H1 (cell line): Measurements from ENCODE around the gene THAP7. TPM values are rescaled to one million over a fixed set of nuclear protein-coding genes. Genes with fewer than 3 reads are reported as not detected.

Experiments
- CTCF ChIA-PET: fragments of 300-600 bp; sonication (Branson Sonifier 250); formaldehyde crosslinking; loops from one replicate; lab custom pipeline; 2021; ENCODE audit not compliant: partially characterized antibody; lab: Charles Lee
- POLR2A ChIA-PET: fragments of 300-600 bp; sonication (Branson Sonifier 250); formaldehyde crosslinking; loops from one replicate; lab custom pipeline; 2021; ENCODE audit warnings: inconsistent platforms; ENCODE audit not compliant: partially characterized antibody; lab: Charles Lee
- DNase-seq, 2 experiments: peaks; one replicate each; pipeline versions ENCODE4 v3.0.0 to v3.0.0-alpha.2; 2010 to 2022; ENCODE audit warnings: low spot score in 2 of 2, low read depth in 1 of 2, mixed read lengths in 1 of 2
- FAIRE-seq: peaks from 2 replicates; lab custom pipeline; 2011; peaks lifted over from hg19 to GRCh38; lab: Jason Lieb, UNC
- H2AFZ ChIP-seq: 2 replicates; pipeline ENCODE4 v1.8.1; 2012; ENCODE audit warnings: low read length, inconsistent platforms
- H2AK5ac ChIP-seq: 2 replicates; pipeline ENCODE4 v1.6.1; 2013; ENCODE audit warnings: low read depth, low read length
- H2BK120ac ChIP-seq: replicated peaks from 2 replicates; pipeline ENCODE3; 2013; ENCODE audit warnings: low read depth, low read length, inconsistent platforms
- H2BK12ac ChIP-seq: 2 replicates; pipeline ENCODE4 v1.6.1; 2013; ENCODE audit warnings: low read depth, low read length
- H2BK15ac ChIP-seq: 2 replicates; pipeline ENCODE4 v1.6.1; 2013; ENCODE audit warnings: low read length
- H2BK20ac ChIP-seq: 2 replicates; pipeline ENCODE4 v1.6.1; 2013; ENCODE audit warnings: low read length
- H2BK5ac ChIP-seq: 2 replicates; pipeline ENCODE4 v1.6.1; 2013; ENCODE audit warnings: low read depth, low read length
- H3K14ac ChIP-seq: 2 replicates; pipeline ENCODE4 v1.6.1; 2013; ENCODE audit warnings: inconsistent platforms; ENCODE audit not compliant: insufficient read length
- H3K18ac ChIP-seq: 2 replicates; pipeline ENCODE4 v1.6.1; 2013; ENCODE audit warnings: low read length; ENCODE audit errors: extremely low read depth
- H3K23ac ChIP-seq: 2 replicates; pipeline ENCODE4 v1.6.1; 2013; ENCODE audit warnings: inconsistent platforms; ENCODE audit not compliant: insufficient read length
- H3K23me2 ChIP-seq: 2 replicates; pipeline ENCODE4 v1.6.1; 2013; ENCODE audit warnings: low read depth, low read length
- H3K27ac ChIP-seq: 2 replicates; pipeline ENCODE4 v1.6.1; 2011; ENCODE audit warnings: low read depth, low read length, inconsistent platforms
- H3K27me3 ChIP-seq, 4 experiments: replicated peaks in 1 of 4; 1 replicate in 1 of 4; 2 replicates in 3 of 4; pipeline versions ENCODE4 v1.6.1 to v1.8.1; 2011 to 2013; ENCODE audit warnings: low read length in 3 of 4, mild to moderate bottlenecking in 3 of 4, inconsistent platforms in 2 of 4, mixed read lengths in 2 of 4, moderate library complexity in 1 of 4; ENCODE audit not compliant: control insufficient read depth in 3 of 4, insufficient read depth in 3 of 4; ENCODE audit errors: extremely low read depth in 1 of 4
- H3K36me3 ChIP-seq, 4 experiments: 2 replicates each; pipeline versions ENCODE4 v1.6.1 to v1.8.1; 2011 to 2013; ENCODE audit warnings: mild to moderate bottlenecking in 4 of 4, low read length in 3 of 4, moderate library complexity in 2 of 4, control low read depth in 1 of 4, inconsistent platforms in 1 of 4; ENCODE audit not compliant: insufficient read depth in 4 of 4, control insufficient read depth in 2 of 4
- H3K4ac ChIP-seq: replicated peaks from 2 replicates; pipeline ENCODE3; 2013; ENCODE audit warnings: low read length, low read depth, mixed read lengths, inconsistent platforms; ENCODE audit not compliant: insufficient read length
- H3K4me1 ChIP-seq, 4 experiments: replicated peaks in 1 of 4; 1 replicate in 1 of 4; 2 replicates in 3 of 4; pipeline versions ENCODE4 v1.6.1 to v1.8.1; 2011 to 2013; ENCODE audit warnings: low read length in 3 of 4, inconsistent platforms in 2 of 4, mixed read lengths in 1 of 4; ENCODE audit not compliant: insufficient read depth in 4 of 4, control insufficient read depth in 3 of 4
- H3K4me2 ChIP-seq, 2 experiments: 2 replicates each; pipeline versions ENCODE4 v1.6.1 to v1.8.1; 2011 to 2013; ENCODE audit warnings: low read depth in 2 of 2, low read length in 2 of 2, control low read depth in 1 of 2, inconsistent platforms in 1 of 2, mild to moderate bottlenecking in 1 of 2; ENCODE audit not compliant: insufficient read depth in 1 of 2
- H3K4me3 ChIP-seq, 4 experiments: fragments of 200-600, 300-600 bp in 1 of 4; sonication (generic), shearing (Covaris generic), sonication (Bioruptor Twin) in 1 of 4; 2 replicates each; pipeline versions ENCODE4 v1.5.1 to v1.8.1; 2011 to 2016; ENCODE audit warnings: low read length in 4 of 4, low read depth in 3 of 4, control low read depth in 2 of 4, inconsistent platforms in 2 of 4, mild to moderate bottlenecking in 2 of 4, mixed read lengths in 1 of 4, moderate library complexity in 1 of 4; ENCODE audit not compliant: insufficient read depth in 2 of 4; ENCODE audit errors: extremely low read depth in 1 of 4
- H3K56ac ChIP-seq: replicated peaks from 2 replicates; pipeline ENCODE3; 2013; ENCODE audit warnings: low read depth, mild to moderate bottlenecking, mixed read lengths, low read length, inconsistent platforms; ENCODE audit not compliant: insufficient read length
- H3K79me1 ChIP-seq: 2 replicates; pipeline ENCODE4 v1.6.1; 2013; ENCODE audit warnings: low read depth, low read length, control low read depth
- H3K79me2 ChIP-seq, 2 experiments: 2 replicates each; pipeline versions ENCODE4 v1.6.1 to v1.8.1; 2012 to 2013; ENCODE audit warnings: low read length in 2 of 2, mild to moderate bottlenecking in 2 of 2, inconsistent platforms in 1 of 2; ENCODE audit not compliant: insufficient read depth in 2 of 2, control insufficient read depth in 1 of 2
- H3K9ac ChIP-seq, 4 experiments: replicated peaks in 1 of 4; 1 replicate in 1 of 4; 2 replicates in 3 of 4; pipeline versions ENCODE4 v1.6.1 to v1.8.1; 2011 to 2013; ENCODE audit warnings: low read depth in 3 of 4, low read length in 3 of 4, control low read depth in 2 of 4, mild to moderate bottlenecking in 2 of 4, moderate library complexity in 2 of 4, inconsistent platforms in 1 of 4; ENCODE audit errors: extremely low read depth in 1 of 4
- H3K9me3 ChIP-seq, 2 experiments: 2 replicates each; pipeline versions ENCODE4 v1.6.1 to v1.8.1; 2012 to 2013; ENCODE audit warnings: mild to moderate bottlenecking in 2 of 2, moderate library complexity in 2 of 2, control low read depth in 1 of 2, inconsistent platforms in 1 of 2, low read depth in 1 of 2, low read length in 1 of 2, mixed read lengths in 1 of 2; ENCODE audit not compliant: insufficient read depth in 2 of 2
- H4K20me1 ChIP-seq, 2 experiments: replicated peaks in 1 of 2; 2 replicates each; pipeline versions ENCODE3 to v1.8.1; 2011 to 2013; ENCODE audit warnings: inconsistent platforms in 2 of 2, low read length in 2 of 2, mild to moderate bottlenecking in 1 of 2; ENCODE audit not compliant: insufficient read depth in 2 of 2, control insufficient read depth in 1 of 2
- H4K5ac ChIP-seq: 2 replicates; pipeline ENCODE4 v1.6.1; 2013; ENCODE audit warnings: low read length, low read depth, mixed read lengths, inconsistent platforms; ENCODE audit not compliant: insufficient read length
- H4K8ac ChIP-seq: 2 replicates; pipeline ENCODE4 v1.8.0; 2013; ENCODE audit warnings: mild to moderate bottlenecking, moderate library complexity, low read length, inconsistent platforms; ENCODE audit not compliant: insufficient read depth; ENCODE audit errors: extremely low read depth
- H4K91ac ChIP-seq: replicated peaks from 2 replicates; pipeline ENCODE3; 2013; ENCODE audit warnings: low read length, mixed read lengths, inconsistent platforms; ENCODE audit not compliant: insufficient read length
- BACH1 ChIP-seq: IDR thresholded peaks from 2 replicates; pipeline ENCODE4 v1.6.1; 2012; ENCODE audit warnings: low read length, improper control_type of control experiment
- CEBPB ChIP-seq: IDR thresholded peaks from 2 replicates; pipeline ENCODE4 v1.6.1; 2012; ENCODE audit warnings: low read depth, low read length
- EP300 ChIP-seq, 2 experiments: IDR thresholded peaks; 1 replicate in 1 of 2; 2 replicates in 1 of 2; pipeline ENCODE4 v1.6.1; 2011 to 2012; ENCODE audit warnings: low read depth in 2 of 2, low read length in 2 of 2, mild to moderate bottlenecking in 2 of 2, borderline replicate concordance in 1 of 2, inconsistent platforms in 1 of 2, moderate library complexity in 1 of 2
- FOSL1 ChIP-seq: IDR thresholded peaks from 2 replicates; pipeline ENCODE4 v1.6.1; 2011; ENCODE audit warnings: mild to moderate bottlenecking, low read depth, low read length, moderate library complexity; ENCODE audit not compliant: insufficient read depth
- PHF8 ChIP-seq: fragments of 200-600 bp; sonication (generic); conservative IDR thresholded peaks from 2 replicates; pipeline ENCODE4 v1.7.1; 2012; ENCODE audit warnings: low read depth, mild to moderate bottlenecking, inconsistent platforms, low read length, moderate library complexity
- RFX5 ChIP-seq: IDR thresholded peaks from 2 replicates; pipeline ENCODE4 v1.6.1; 2011; ENCODE audit warnings: low read depth, low read length, improper control_type of control experiment, borderline replicate concordance
- RXRA ChIP-seq: IDR thresholded peaks from 2 replicates; pipeline ENCODE4 v1.6.1; 2011; ENCODE audit warnings: low read depth, mild to moderate bottlenecking, low read length, moderate library complexity; ENCODE audit not compliant: insufficient read depth
- SIRT6 ChIP-seq: IDR thresholded peaks from one replicate; pipeline ENCODE4 v1.7.1; 2012; ENCODE audit warnings: low read length, inconsistent platforms
- SP1 ChIP-seq: IDR thresholded peaks from 2 replicates; pipeline ENCODE4 v1.6.1; 2011; ENCODE audit warnings: low read depth, low read length
- SP4 ChIP-seq: IDR thresholded peaks from 2 replicates; pipeline ENCODE4 v1.6.1; 2012; ENCODE audit warnings: low read length, inconsistent platforms
- SUZ12 ChIP-seq: fragments of 200-600 bp; sonication (generic); IDR thresholded peaks from 2 replicates; pipeline ENCODE4 v1.6.1; 2012; ENCODE audit warnings: mild to moderate bottlenecking, inconsistent platforms, low read length, moderate library complexity, mixed read lengths
- ZNF274 ChIP-seq: IDR thresholded peaks from 2 replicates; pipeline ENCODE4 v1.7.0; 2012; ENCODE audit warnings: low read length, borderline replicate concordance; ENCODE audit errors: extremely low read depth
- WGBS, 2 experiments: shearing (Covaris generic) in 1 of 2; methylation state at CpG; one replicate each; pipeline versions ENCODE4 v1.1.6 to v1.1.7; 2013 to 2015; ENCODE audit warnings: low lambda C conversion rate in 2 of 2, mixed read lengths in 2 of 2, inconsistent platforms in 1 of 2, low coverage in 1 of 2, missing lambda C conversion rate in 1 of 2; ENCODE audit not compliant: insufficient replicate concordance in 2 of 2, insufficient coverage in 1 of 2, insufficient read length in 1 of 2; ENCODE audit errors: extremely low coverage in 1 of 2, missing lambda C conversion rate in 1 of 2; 5-methylcytosine and 5-hydroxymethylcytosine counted together
- polyA plus RNA-seq, 7 experiments: library from polyadenylated mRNA; depleted of rRNA in 3 of 7; stranded (reverse) in 5 of 7; unstranded in 2 of 7; fragments of >200 nt in 5 of 7; fragments of 200-250 nt in 2 of 7; gene quantifications; 1 replicate in 5 of 7; 2 replicates in 1 of 7; 4 replicates in 1 of 7; pipeline versions ENCODE4 v1.2.1 to v1.2.3, GENCODE V29; 2011 to 2013; ENCODE audit warnings: missing spikeins in 2 of 7, mixed read lengths in 2 of 7
- total RNA-seq: library from RNA; stranded (reverse); fragmentation: NEBNext Ultra II Directional; extraction: Animal tissue kit (Norgen Biotek cat#: 25700); gene quantifications from 2 replicates; pipeline ENCODE4 v1.2.1, GENCODE V29; 2021

THAP7 gene
- total and polyA plus RNA-seq, 2 of the 8 experiments (the other 6 are each of a cell fraction or from before 2014, with no cell fraction given), result 16.9 to 32.5 TPM

GRCh38 chr22:21030621-21031544 is 29.0 kb upstream of the THAP7 start:
- no peaks in the 10 kb centered on the region for H3K36me3 ChIP-seq
- DNase-seq, result no peak
- H3K23ac ChIP-seq, result no peak overlapping the region
- no peak overlapping the region for H3K27ac ChIP-seq
- no peak overlapping the region; a peak in 1 of 4 replicates for H3K4me2 ChIP-seq
- H3K79me1 ChIP-seq, result no peaks in the 10 kb centered on the region
- peaks cover 9% of the 10 kb centered on the region; the same call in 1 of the 2 replicates for H3K23me2 ChIP-seq
- no peak overlapping the region; the same call in 1 of the 2 replicates for H2BK15ac ChIP-seq
- H3K4ac ChIP-seq, result no peak overlapping the region
- H3K18ac ChIP-seq, result no peak overlapping the region
- ChIA-PET CTCF (interaction anchor here (1.0 to 5.5 kb wide), 2 partner anchors 10 to 16 kb away, joined by 3 to 37 read pairs; partner anchors contain the start of gene P2RX6), POLR2A (no interaction called here)
- no peak overlapping the region for H2BK5ac ChIP-seq
- no peaks in the 10 kb centered on the region for H3K79me2 ChIP-seq
- H3K4me1 ChIP-seq, result peaks cover 0 to 5% (median 3%) of the 10 kb centered on the region in 4 experiments; a peak in 3 of 7 replicates
- no peaks in the 10 kb centered on the region for H3K9me3 ChIP-seq
- no peaks in the 10 kb centered on the region for H4K20me1 ChIP-seq
- WGBS, 2 experiments, result 90% methylated on average over 36 of the region's 40 CpGs; no CpG with 5 or more reads in 1 of the 2 experiments
- H2BK120ac ChIP-seq, result no peak overlapping the region
- H4K5ac ChIP-seq, result no peak overlapping the region
- H3K4me3 ChIP-seq, result no peak overlapping the region
- no peak overlapping the region for H3K9ac ChIP-seq
- H3K27me3 ChIP-seq, result peaks cover 6 to 31% (median 26%) of the 10 kb centered on the region in 4 experiments
- H3K56ac ChIP-seq, result no peak overlapping the region
- no peak overlapping the region for H2AK5ac ChIP-seq
- no peak overlapping the region for H4K8ac ChIP-seq
- H4K91ac ChIP-seq, result no peak overlapping the region
- H2BK12ac ChIP-seq, result no peak overlapping the region
- no peak for FAIRE-seq
- no peak overlapping the region for H2BK20ac ChIP-seq
- H3K14ac ChIP-seq, result no peak overlapping the region
- no peak overlapping the region for H2AFZ ChIP-seq
- TF ChIP-seq SP1 (no peak), RFX5 (no peak), SIRT6 (no peak), RXRA (no peak), CEBPB (no peak), PHF8 (no peak), FOSL1 (no peak), BACH1 (no peak), EP300 (IDR thresholded peaks at IDR 0.05; ENCODE audit: borderline replicate concordance in 1 of 2, low read depth in 2 of 2, low read length in 2 of 2) (no peak), SUZ12 (no peak), SP4 (no peak), ZNF274 (no peak)
